Measurements from ENCODE around the gene NDUFA9.
A peak's percentile ranks its signal among the peaks of the same experiment; 100 is the strongest.

The NDUFA9 gene

DNA sequence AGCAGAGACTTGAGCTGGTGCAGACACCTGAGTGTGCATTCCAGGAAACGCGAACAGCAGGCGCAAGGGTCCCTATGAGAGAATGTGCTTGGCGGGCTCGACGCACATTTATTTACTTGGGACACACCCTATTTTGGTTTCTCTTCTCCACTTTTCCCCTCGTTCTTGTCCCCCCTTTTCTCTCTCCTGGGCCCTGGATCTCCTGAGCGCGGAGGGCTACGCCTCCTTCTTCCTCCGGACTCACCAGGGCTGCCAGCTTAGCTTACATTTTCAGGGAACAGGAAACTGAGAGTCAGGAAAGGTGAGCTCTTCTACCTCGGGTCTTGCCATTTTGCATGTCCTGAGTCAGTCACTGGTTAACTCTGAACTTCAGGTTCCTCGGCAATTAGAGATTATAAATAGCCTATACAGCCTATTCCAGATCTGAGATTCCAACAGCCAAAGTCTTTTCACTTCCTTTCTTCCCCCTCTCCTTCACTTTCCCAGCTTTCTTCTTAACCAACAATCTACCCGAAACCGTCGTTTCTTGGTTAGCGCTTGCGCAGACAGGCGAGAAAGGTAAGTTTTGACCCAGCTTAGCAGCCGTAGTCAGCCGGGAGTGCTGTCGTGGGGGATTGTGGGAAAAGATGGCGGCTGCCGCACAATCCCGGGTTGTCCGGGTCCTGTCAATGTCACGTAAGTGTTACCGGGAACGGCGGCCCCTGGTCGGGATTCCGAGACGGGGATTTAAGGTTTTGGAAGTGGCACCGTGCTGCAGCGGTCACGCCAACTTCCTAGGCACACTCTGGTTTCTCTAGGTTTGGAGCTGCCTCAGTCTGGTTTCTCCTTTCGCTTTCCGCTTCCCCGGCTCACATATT, at the start of gene NDUFA9, which contains the start of gene AKAP3:
NDUFA9 (plus strand) TSS at position 614 of the 857 bp plus-strand sequence; CDS start at position 627, 13 bp downstream.
AKAP3 (minus strand) TSS at position 551 of the 857 bp plus-strand sequence. CDS start 10,855 bp downstream, outside the sequence.
- Histone ChIP-seq H3K27me3 (ENCODE audit: control insufficient read depth, insufficient read depth, low read length) (no peaks in the 10 kb centered on the region), H3K9me3 (ENCODE audit: control insufficient read depth, insufficient read depth, low read length) (no peaks in the 10 kb centered on the region), H3K36me3 (ENCODE audit: control insufficient read depth, insufficient read depth, low read length) (no peaks in the 10 kb centered on the region), H3K4me3 (ENCODE audit: low read depth, low read length) (peak within 1 kb of the TSS; percentile 98), H3K4me1 (ENCODE audit: control insufficient read depth, insufficient read depth, low read length) (peaks cover 12% of the 10 kb centered on the region), H3K9ac (ENCODE audit: low read depth, low read length) (peak within 1 kb of the TSS; percentile 84)

DNA sequence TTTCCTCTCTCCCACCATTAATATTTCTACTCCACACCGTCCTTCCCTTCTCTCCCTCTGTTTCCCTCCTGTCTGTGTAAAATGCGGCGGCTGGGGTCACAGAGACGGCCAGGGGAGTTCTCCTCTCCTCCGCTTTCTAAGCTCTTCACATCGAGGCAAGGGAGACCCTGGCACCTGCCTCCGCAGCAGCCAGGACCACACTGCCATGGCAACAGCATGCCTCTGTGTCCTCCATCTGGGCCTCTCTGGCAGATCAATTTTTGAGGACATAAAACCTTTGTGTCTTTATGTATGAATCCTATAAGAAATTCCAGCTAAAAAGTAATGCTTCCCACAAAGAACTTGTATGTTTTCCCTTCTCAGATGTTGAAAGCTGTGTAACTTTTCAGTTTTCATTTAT, 45.5 kb upstream of the NDUFA9 start:
- no peak overlapping the region for H3K9ac ChIP-seq (ENCODE audit: low read depth, low read length)
- H3K36me3 ChIP-seq (ENCODE audit: control insufficient read depth, insufficient read depth, low read length), result no peaks in the 10 kb centered on the region
- H3K27me3 ChIP-seq (ENCODE audit: control insufficient read depth, insufficient read depth, low read length), result peaks cover 2% of the 10 kb centered on the region
- peaks cover 4% of the 10 kb centered on the region for H3K4me1 ChIP-seq (ENCODE audit: control insufficient read depth, insufficient read depth, low read length)
- H3K4me3 ChIP-seq (ENCODE audit: low read depth, low read length), result no peak overlapping the region
- H3K9me3 ChIP-seq (ENCODE audit: control insufficient read depth, insufficient read depth, low read length), result no peaks in the 10 kb centered on the region

DNA sequence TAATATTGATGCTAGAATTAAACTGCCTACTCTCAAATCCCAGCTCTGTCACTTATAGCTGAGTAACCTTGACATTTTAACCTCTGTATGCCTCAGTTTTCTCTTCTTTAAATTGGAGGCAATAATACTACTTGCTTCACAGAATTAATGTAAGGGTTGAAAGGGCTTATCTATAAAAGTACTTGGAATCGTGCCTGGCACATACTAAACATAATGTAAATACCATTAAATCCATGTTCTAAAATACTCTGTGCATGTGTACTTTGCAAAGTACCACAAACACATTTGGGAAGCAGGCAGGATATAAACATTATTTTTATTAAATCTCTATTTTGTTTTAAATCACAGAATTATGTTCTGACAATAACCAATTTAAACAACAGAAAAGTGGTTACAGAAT, 45.0 kb upstream of the NDUFA9 start:
- Histone ChIP-seq H3K27me3 (ENCODE audit: control insufficient read depth, insufficient read depth, low read length) (peaks cover 2% of the 10 kb centered on the region), H3K36me3 (ENCODE audit: control insufficient read depth, insufficient read depth, low read length) (no peaks in the 10 kb centered on the region), H3K9me3 (ENCODE audit: control insufficient read depth, insufficient read depth, low read length) (no peaks in the 10 kb centered on the region)

GRCh38 chr12:4604684-4605193, 44.2 kb upstream of the NDUFA9 start:
- Histone ChIP-seq H3K4me1 (ENCODE audit: control insufficient read depth, insufficient read depth, low read length) (peaks cover 7% of the 10 kb centered on the region), H3K9me3 (ENCODE audit: control insufficient read depth, insufficient read depth, low read length) (no peaks in the 10 kb centered on the region), H3K36me3 (ENCODE audit: control insufficient read depth, insufficient read depth, low read length) (no peaks in the 10 kb centered on the region), H3K27me3 (ENCODE audit: control insufficient read depth, insufficient read depth, low read length) (peaks cover 2% of the 10 kb centered on the region), H3K9ac (ENCODE audit: low read depth, low read length) (peak overlapping the region; percentile 73), H3K4me3 (ENCODE audit: low read depth, low read length) (peak overlapping the region; percentile 81)

More for the DNA sequence above, 45.0 kb upstream of the NDUFA9 start:
- H3K9ac ChIP-seq (ENCODE audit: low read depth, low read length), result no peak overlapping the region
- no peak overlapping the region for H3K4me3 ChIP-seq (ENCODE audit: low read depth, low read length)
- H3K4me1 ChIP-seq (ENCODE audit: control insufficient read depth, insufficient read depth, low read length), result peaks cover 5% of the 10 kb centered on the region

DNA sequence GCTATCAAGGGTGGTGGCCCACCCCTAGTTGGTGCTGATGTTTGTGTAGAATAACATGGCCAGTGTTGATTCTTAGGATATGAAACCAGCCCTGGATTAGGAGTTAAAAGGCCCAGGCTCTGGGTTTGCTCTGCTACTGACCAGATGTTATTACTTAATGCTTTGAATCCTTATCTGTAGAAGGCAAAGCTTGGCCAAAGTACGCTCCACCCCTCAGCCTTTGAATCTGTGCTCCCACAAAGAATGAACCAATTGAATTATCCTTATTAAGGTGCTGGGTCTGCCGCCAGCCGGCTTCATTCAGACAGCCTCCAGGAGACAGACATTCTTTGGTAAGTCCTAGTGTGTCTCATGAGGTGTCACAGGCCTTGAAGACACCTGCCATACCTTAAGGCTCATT, 41.9 kb upstream of the NDUFA9 start:
- Histone ChIP-seq H3K9me3 (ENCODE audit: control insufficient read depth, insufficient read depth, low read length) (no peaks in the 10 kb centered on the region), H3K36me3 (ENCODE audit: control insufficient read depth, insufficient read depth, low read length) (no peaks in the 10 kb centered on the region), H3K27me3 (ENCODE audit: control insufficient read depth, insufficient read depth, low read length) (peaks cover 2% of the 10 kb centered on the region), H3K4me1 (ENCODE audit: control insufficient read depth, insufficient read depth, low read length) (peaks cover 14% of the 10 kb centered on the region), H3K9ac (ENCODE audit: low read depth, low read length) (no peak overlapping the region), H3K4me3 (ENCODE audit: low read depth, low read length) (no peak overlapping the region)

DNA sequence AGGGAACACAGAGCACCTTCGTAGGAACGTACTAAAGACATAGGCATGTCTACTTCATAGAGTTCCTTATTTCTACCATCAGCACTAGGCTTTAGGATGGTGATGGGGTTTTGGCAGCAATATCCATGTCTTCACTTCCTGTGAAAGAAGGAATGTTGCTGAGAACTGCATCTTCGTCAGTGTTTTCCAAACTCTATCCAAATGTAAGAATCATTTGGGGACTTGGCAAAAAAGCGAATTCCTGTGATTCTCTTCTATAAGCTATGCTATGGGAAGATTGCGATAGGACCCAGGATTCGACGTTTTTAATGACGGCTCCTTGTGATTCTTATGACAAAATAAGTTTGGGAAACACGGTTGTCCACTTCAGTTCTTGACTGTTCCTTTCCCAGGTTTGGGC, 39.8 kb upstream of the NDUFA9 start:
- H3K36me3 ChIP-seq (ENCODE audit: control insufficient read depth, insufficient read depth, low read length), result peaks cover 4% of the 10 kb centered on the region
- no peak overlapping the region for H3K4me3 ChIP-seq (ENCODE audit: low read depth, low read length)
- H3K27me3 ChIP-seq (ENCODE audit: control insufficient read depth, insufficient read depth, low read length), result no peaks in the 10 kb centered on the region
- no peaks in the 10 kb centered on the region for H3K9me3 ChIP-seq (ENCODE audit: control insufficient read depth, insufficient read depth, low read length)
- no peak overlapping the region for H3K9ac ChIP-seq (ENCODE audit: low read depth, low read length)
- peaks cover 14% of the 10 kb centered on the region for H3K4me1 ChIP-seq (ENCODE audit: control insufficient read depth, insufficient read depth, low read length)

DNA sequence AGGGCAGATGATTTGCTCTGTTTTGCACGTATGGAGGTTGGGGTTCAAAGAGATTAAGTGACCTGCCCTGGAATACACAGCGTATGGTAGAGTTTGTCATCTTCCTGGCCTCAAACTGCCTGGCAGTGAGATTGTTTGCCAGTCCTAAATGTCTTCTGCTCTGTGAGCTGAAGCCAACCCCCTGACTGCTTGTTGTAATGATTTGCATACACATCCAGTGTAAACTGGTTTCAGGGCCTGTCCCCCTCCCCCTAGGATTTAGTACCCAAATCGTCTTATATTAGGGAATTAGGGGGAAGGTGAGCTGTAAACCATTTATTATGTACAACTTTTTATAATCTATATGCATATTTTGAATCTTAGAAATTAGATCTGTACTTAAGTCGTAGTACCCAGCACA, 38.4 kb upstream of the NDUFA9 start:
- no peaks in the 10 kb centered on the region for H3K9me3 ChIP-seq (ENCODE audit: control insufficient read depth, insufficient read depth, low read length)
- H3K27me3 ChIP-seq (ENCODE audit: control insufficient read depth, insufficient read depth, low read length), result no peaks in the 10 kb centered on the region
- no peak overlapping the region for H3K9ac ChIP-seq (ENCODE audit: low read depth, low read length)
- H3K4me1 ChIP-seq (ENCODE audit: control insufficient read depth, insufficient read depth, low read length), result peaks cover 11% of the 10 kb centered on the region
- peaks cover 4% of the 10 kb centered on the region for H3K36me3 ChIP-seq (ENCODE audit: control insufficient read depth, insufficient read depth, low read length)
- no peak overlapping the region for H3K4me3 ChIP-seq (ENCODE audit: low read depth, low read length)

- no peak overlapping the region for H3K4me3 ChIP-seq (ENCODE audit: low read depth, low read length)
- H3K27me3 ChIP-seq (ENCODE audit: control insufficient read depth, insufficient read depth, low read length), result no peaks in the 10 kb centered on the region
- H3K9me3 ChIP-seq (ENCODE audit: control insufficient read depth, insufficient read depth, low read length), result no peaks in the 10 kb centered on the region
- peaks cover 4% of the 10 kb centered on the region for H3K36me3 ChIP-seq (ENCODE audit: control insufficient read depth, insufficient read depth, low read length)
- no peak overlapping the region for H3K9ac ChIP-seq (ENCODE audit: low read depth, low read length)
- H3K4me1 ChIP-seq (ENCODE audit: control insufficient read depth, insufficient read depth, low read length), result no peaks in the 10 kb centered on the region
Observed at GRCh38 chr12:4615667-4616066, 33.2 kb upstream of the NDUFA9 start.

GRCh38 chr12:4621511-4621910, 27.4 kb upstream of the NDUFA9 start:
- Histone ChIP-seq H3K9ac (ENCODE audit: low read depth, low read length) (no peak overlapping the region), H3K4me3 (ENCODE audit: low read depth, low read length) (no peak overlapping the region), H3K36me3 (ENCODE audit: control insufficient read depth, insufficient read depth, low read length) (no peaks in the 10 kb centered on the region), H3K9me3 (ENCODE audit: control insufficient read depth, insufficient read depth, low read length) (no peaks in the 10 kb centered on the region), H3K4me1 (ENCODE audit: control insufficient read depth, insufficient read depth, low read length) (no peaks in the 10 kb centered on the region), H3K27me3 (ENCODE audit: control insufficient read depth, insufficient read depth, low read length) (no peaks in the 10 kb centered on the region)

GRCh38 chr12:4626543-4626942, 22.4 kb upstream of the NDUFA9 start:
- peaks cover 19% of the 10 kb centered on the region for H3K4me1 ChIP-seq (ENCODE audit: control insufficient read depth, insufficient read depth, low read length)
- no peaks in the 10 kb centered on the region for H3K36me3 ChIP-seq (ENCODE audit: control insufficient read depth, insufficient read depth, low read length)
- no peak overlapping the region for H3K4me3 ChIP-seq (ENCODE audit: low read depth, low read length)
- no peaks in the 10 kb centered on the region for H3K9me3 ChIP-seq (ENCODE audit: control insufficient read depth, insufficient read depth, low read length)
- no peak overlapping the region for H3K9ac ChIP-seq (ENCODE audit: low read depth, low read length)
- H3K27me3 ChIP-seq (ENCODE audit: control insufficient read depth, insufficient read depth, low read length), result no peaks in the 10 kb centered on the region

DNA sequence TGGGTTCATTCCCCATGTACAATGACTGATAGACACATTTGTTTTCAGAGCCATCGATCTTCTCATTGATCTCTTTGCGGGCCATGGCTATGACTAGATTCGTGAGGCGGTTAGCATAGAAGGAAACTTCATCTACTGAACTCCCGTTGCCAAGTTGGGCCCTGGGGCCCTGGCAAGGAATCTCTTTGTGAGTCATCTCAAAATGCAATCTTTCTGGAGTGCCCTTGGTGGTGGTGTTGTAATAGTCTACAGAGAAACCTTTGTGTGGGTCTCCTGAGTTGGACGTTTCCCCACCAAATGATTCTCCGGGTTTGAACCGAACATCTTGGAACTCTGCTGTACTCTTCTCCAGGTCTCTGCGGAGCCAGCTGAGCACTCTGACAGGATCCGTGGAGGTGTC, 20.5 kb upstream of the NDUFA9 start:
- peaks cover 19% of the 10 kb centered on the region for H3K4me1 ChIP-seq (ENCODE audit: control insufficient read depth, insufficient read depth, low read length)
- H3K36me3 ChIP-seq (ENCODE audit: control insufficient read depth, insufficient read depth, low read length), result no peaks in the 10 kb centered on the region
- no peaks in the 10 kb centered on the region for H3K27me3 ChIP-seq (ENCODE audit: control insufficient read depth, insufficient read depth, low read length)
- H3K9ac ChIP-seq (ENCODE audit: low read depth, low read length), result no peak overlapping the region
- H3K4me3 ChIP-seq (ENCODE audit: low read depth, low read length), result no peak overlapping the region
- H3K9me3 ChIP-seq (ENCODE audit: control insufficient read depth, insufficient read depth, low read length), result no peaks in the 10 kb centered on the region

- no peaks in the 10 kb centered on the region for H3K27me3 ChIP-seq (ENCODE audit: control insufficient read depth, insufficient read depth, low read length)
- peaks cover 19% of the 10 kb centered on the region for H3K4me1 ChIP-seq (ENCODE audit: control insufficient read depth, insufficient read depth, low read length)
- no peak overlapping the region for H3K4me3 ChIP-seq (ENCODE audit: low read depth, low read length)
- H3K36me3 ChIP-seq (ENCODE audit: control insufficient read depth, insufficient read depth, low read length), result no peaks in the 10 kb centered on the region
- no peaks in the 10 kb centered on the region for H3K9me3 ChIP-seq (ENCODE audit: control insufficient read depth, insufficient read depth, low read length)
- peak overlapping the region; percentile 19 for H3K9ac ChIP-seq (ENCODE audit: low read depth, low read length)
Observed at GRCh38 chr12:4630262-4630661, 18.7 kb upstream of the NDUFA9 start.
